Measurements from ENCODE around the gene EXOC4.

The EXOC4 gene

GRCh38 chr7:133365917-133366316 is 113.0 kb downstream of the EXOC4 start:
- DNase-seq (ENCODE audit: low read depth) = no peak

DNA sequence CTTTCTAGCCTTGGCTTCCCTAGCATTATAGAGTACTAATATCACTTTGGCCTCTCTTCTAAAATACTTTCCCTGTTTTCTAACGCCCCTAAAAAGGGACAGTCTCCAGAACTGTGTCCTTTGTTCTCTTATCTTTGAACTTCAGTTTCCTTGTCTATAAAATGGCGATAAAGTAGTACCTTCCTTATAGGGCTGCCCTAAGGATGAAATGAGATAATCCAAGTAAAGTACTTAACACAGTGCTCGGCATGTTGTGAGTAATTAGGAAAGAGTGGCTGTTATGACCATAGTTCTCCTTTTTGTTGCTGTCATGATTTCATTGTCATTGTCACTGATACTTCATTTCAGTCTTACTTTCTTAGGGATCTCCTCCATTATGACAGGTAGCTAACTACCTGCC is 114.7 kb downstream of the EXOC4 start:
- DNase-seq (ENCODE audit: low read depth) = no peak

GRCh38 chr7:133369130-133369529 is 116.3 kb downstream of the EXOC4 start:
- DNase-seq (ENCODE audit: low read depth) = no peak

DNA sequence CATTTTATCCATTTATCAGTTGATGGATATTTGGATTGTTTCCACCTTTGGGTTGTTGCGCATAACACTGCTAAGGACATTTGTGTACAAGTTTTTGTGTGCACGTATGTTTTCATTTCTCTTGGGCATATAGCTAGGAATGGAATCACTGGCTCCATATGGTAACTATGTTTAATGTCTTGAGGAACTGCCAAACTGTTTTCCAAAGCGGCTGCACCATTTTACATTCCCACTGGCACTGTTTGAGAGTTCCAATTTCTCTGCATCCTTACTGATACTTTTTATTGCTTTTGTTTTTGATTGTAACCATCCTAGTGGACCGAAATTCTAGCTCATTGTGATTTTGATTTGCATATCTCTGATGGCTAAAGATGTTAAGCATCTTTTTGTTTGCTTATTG is 118.7 kb downstream of the EXOC4 start:
- no peak for DNase-seq (ENCODE audit: low read depth)

DNA sequence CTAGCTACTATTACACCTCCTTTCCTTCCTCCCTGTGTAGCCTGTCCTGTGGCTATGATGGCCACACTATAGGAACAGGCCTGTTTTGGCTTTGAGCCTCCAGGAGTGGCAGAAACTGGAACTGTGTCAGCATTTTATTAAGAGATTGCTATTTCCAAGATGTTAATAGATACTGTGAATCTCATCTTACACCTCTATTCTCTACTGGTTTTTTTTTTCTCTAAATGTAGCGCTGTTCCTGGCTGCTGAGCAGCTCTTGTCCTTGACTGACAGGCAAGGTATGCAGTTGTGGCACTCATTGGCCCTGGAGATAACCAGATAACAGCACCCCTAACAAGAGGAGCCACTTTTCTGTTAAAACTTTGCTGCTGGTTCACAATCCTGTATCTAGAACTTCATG is 119.5 kb downstream of the EXOC4 start:
- no peak for DNase-seq (ENCODE audit: low read depth)

DNA sequence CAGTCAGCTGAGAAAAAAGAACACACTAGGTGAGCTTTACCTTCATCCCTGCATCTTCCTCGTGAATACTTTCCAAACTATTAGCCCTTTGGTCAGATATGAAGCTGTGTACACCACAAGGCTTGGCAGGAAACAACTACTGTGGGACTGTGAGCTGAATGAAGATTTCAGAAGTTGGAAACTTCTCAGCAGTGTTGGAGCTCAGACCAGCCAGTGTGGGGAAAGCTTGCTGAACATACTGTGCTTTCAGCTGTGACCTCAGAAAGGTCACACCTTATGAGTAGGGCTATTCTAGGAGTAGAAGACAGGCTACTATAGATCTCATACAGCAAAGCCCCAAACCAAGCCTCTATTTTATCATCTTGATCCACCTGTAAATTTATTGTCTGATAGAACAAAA is 123.6 kb downstream of the EXOC4 start:
- DNase-seq (ENCODE audit: low read depth) = no peak

DNA sequence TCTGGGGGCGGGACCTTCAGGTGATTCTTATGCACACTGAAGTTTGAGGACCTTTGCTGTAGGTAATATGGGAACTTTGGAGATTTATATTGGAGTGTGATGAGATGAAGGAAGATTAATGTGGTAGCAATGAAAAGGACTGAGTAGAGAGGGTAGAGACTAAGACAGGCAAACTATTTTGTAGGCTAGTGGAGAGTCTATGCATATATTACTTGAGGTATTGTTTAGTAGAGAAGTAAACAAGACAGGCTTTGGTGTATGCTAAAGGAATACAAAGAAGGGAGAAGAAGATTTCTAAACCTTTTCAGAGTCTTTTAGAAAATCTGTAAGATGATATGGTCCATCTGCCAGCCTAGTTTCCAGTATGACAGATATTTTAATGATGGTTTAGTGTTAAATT is 129.1 kb downstream of the EXOC4 start:
- no peak for DNase-seq (ENCODE audit: low read depth)

GRCh38 chr7:133382775-133383559 is 130.1 kb downstream of the EXOC4 start:
- DNase-seq (ENCODE audit: low read depth) = no peak

- no peak for DNase-seq (ENCODE audit: low read depth)
Measured at GRCh38 chr7:133386205-133386604, 133.3 kb downstream of the EXOC4 start.

DNA sequence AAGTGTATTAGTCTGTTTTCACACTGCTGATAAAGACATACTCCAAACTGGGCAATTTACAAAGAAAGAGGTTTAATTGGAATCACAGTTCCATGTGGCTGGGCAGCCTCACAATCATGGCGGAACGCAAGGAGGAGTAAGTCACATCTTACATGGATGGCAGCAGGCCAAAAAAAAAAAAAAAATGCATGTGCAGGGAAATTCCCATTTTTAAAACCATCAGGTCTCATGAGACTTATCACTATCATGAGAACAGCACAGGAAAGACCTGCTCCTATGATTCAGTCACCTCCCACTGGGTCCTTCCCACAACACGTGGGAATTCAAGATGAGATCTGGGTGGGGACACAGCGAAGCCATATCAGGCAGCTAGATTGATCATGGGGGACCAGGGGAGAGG is 136.8 kb downstream of the EXOC4 start:
- no peak for DNase-seq (ENCODE audit: low read depth)

DNA sequence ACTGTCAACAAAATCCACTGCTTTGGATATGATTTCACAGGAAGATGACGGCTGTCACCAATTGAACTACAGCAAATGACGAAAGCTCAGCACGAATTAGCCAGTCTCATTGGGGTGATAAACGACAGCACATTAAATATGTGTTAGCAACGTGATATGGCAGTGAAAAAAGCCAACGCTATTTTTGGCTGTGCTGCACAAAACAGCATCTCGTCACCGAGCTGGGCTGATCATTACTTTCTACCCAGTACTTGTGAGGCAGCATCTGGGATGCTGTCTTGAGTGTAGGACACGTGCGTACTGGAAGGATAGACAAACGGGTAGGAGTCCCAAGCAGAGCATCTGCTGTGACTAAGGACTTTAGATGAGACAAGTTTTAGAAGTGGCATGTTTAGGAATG is 138.3 kb downstream of the EXOC4 start:
- no peak for DNase-seq (ENCODE audit: low read depth)

GRCh38 chr7:133394369-133394768 is 141.5 kb downstream of the EXOC4 start:
- DNase-seq (ENCODE audit: low read depth) = no peak

DNA sequence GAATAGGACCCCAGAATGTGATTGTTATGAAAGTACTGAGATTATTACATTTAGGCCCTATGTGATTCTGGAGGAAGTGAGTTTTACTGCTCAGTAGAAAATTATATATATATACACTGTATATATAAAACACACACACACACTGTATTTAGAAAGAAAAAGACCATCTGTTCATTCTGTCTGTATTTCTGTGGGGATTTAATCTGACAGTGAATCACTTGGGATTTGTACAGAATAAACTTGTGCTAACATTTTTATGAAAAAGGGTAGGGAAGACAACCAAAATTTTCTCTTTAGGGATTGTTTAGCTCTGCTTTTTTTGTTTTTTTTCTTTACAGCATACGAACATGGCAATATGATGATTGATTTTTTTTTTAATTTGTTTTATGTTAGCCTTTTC is 142.7 kb downstream of the EXOC4 start:
- no peak for DNase-seq (ENCODE audit: low read depth)

DNA sequence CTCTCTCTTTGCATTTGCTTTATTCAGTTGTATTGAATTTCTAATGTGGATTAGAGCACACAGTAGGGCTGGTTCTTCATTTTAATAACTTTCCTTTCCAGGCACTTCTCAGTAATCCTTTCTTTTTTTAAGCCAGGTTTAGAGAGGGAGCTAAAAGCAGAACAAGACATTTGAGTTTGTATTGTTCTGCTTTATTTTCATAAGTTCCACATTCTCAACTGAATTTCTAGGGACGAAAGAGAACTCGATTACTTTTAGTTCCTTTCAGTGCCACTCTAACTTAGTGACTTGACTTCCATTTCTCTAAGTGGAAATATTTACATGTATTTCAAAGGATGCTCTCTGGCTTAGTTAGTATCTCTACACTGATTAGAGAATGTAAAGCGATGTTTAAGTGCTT is 145.6 kb downstream of the EXOC4 start:
- no peak for DNase-seq (ENCODE audit: low read depth)

DNA sequence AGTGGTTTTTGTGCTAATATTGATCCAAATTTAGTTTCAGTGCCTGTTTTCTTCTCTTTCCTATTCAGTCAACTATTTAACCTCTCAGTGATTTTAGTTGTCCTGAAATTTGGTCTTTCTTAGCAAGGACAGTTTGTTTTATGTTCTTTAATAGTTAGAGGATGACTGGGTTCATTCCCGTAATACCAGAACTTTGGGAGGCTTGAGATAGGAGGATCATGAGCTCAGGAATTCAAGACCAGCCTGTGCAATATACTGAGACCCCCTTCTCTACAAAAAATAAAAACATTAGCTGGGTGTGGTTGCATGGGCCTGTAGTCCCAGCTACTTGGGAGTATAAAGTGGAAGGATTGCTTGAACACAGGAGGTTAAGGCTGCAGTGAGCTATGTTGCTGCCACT is 148.3 kb downstream of the EXOC4 start:
- DNase-seq (ENCODE audit: low read depth) = no peak

GRCh38 chr7:133408212-133408611 is 155.3 kb downstream of the EXOC4 start:
- DNase-seq (ENCODE audit: low read depth) = no peak

GRCh38 chr7:133409421-133409820 is 156.5 kb downstream of the EXOC4 start:
- DNase-seq (ENCODE audit: low read depth) = no peak

DNA sequence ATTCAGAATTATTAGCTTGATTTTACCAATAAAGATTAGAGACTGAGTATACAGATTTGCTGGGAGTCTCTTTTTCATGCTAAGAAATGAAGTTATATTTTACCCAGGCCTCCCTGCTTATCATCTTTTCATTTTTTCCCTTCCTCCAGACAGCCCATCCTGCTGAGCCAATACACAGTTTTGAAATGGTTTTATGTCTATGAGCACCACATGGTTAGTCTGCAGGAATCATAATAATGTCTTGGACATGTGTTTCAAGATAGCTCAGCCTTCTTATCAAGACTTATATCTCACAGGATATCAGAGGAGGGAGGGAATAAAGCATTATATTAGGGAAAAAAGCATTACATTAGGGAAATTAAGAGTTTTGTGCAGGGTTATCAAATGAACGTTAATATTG is 157.1 kb downstream of the EXOC4 start:
- no peak for DNase-seq (ENCODE audit: low read depth)

DNA sequence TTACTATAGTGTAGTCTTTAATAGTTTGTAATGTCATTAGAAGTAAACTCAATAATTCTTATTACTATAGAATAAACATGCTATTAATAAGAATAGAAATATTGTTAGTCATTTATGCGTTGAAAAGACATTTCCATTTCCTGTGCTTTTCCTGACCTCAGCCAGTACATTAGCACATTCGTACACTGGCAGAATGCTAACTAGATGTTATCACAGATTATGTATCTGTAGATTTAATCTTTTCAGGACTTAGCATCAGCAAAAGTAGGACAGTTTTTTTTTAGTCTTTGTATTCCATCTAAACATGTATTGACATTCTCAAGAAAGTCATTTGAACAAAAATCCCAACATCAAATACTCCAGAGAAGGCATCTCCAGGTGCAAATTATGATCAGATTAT is 158.5 kb downstream of the EXOC4 start:
- DNase-seq (ENCODE audit: low read depth) = no peak

DNA sequence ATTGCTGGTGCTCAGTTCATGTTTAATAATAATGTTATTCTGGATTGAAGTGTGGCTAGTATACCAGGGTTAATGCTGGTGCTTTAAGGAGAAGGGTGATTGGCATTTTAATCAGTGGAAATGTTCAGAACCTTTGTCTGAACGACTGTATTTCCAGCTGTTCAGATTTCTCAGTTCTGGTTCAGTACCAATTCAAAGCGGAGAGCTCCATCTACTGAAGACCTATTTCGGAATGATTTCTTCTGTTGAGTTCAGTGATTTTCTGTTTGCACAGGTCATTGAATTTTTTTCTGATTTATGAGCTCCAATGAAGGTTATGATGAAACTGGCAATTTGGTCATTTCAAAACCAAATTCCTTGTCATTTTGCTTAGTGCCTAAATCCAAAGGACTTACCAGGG is 160.1 kb downstream of the EXOC4 start:
- no peak for DNase-seq (ENCODE audit: low read depth)

- DNase-seq (ENCODE audit: low read depth) = no peak
Measured at GRCh38 chr7:133419041-133419440, 166.2 kb downstream of the EXOC4 start.

DNA sequence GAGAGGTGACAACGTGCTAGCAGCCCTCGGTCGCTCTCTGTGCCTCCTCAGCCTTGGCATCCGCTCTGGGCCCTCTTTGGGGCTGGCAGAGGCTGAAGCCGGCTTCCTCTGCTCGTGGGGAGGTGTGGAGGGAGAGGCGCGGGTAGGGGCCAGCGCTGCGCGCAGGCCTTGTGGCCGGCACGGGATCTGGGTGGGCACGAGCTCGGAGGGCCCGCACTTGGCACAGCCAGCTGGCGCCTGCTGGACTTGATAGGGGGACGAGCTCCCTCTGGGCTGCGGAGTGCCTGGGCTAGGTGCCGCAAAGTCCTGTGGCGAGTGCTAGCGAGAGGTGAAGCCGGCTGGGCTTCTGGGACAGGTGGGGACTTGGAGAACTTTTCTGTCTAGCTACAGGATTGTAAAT is 170.7 kb downstream of the EXOC4 start:
- DNase-seq (ENCODE audit: low read depth) = no peak

DNA sequence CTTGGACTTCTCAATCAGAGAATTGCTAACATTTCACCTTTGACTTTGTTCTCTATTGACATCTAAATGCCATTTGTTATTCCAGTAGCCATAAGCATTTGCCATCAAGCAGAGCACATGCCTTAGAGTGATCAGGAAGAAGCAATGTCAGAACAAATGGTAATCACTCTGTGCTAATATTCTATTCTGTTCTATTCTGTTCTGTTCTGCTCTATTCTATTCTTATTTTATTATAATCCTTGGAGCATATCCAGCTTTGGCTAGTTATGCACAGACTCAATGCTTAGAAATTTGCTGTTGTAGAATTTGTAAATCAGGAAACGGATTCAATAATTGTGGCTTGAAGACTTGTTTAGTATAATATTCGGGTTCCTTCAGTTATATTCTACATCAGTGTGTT is 175.4 kb downstream of the EXOC4 start:
- no peak for DNase-seq (ENCODE audit: low read depth)

- no peak for DNase-seq (ENCODE audit: low read depth)
Measured at GRCh38 chr7:133428876-133429275, 176.0 kb downstream of the EXOC4 start.

- DNase-seq (ENCODE audit: low read depth) = no peak
Measured at GRCh38 chr7:133429371-133429770, 176.5 kb downstream of the EXOC4 start.
